ENCODE results near the gene OR2B3. TPM values are rescaled to one million over a fixed set of nuclear protein-coding genes. Genes with fewer than 3 reads are reported as not detected.
A peak's percentile ranks its signal among the peaks of the same experiment; 100 is the strongest.
"Not testable (repeated sequence)": the region's sequence is repeated elsewhere in the genome, so short reads cannot be mapped to it uniquely, and the experiment has no call there.

OR2B3 gene
- total RNA-seq, result not detected

- no peak for DNase-seq (ENCODE audit: low spot score)
These were observed at the start of gene OR2B3 for GRCh38 chr6:29087213-29087612. OR2B3 (minus strand) TSS chr6:29087313; CDS start chr6:29087248, 65 bp downstream.

- DNase-seq (ENCODE audit: low spot score), result no peak
These were observed 44.6 kb upstream of the OR2B3 start for GRCh38 chr6:29131691-29132090.

GRCh38 chr6:29130644-29131043 is 43.5 kb upstream of the OR2B3 start:
- DNase-seq (ENCODE audit: low spot score), result no peak

GRCh38 chr6:29129326-29130012 is 42.4 kb upstream of the OR2B3 start:
- DNase-seq (ENCODE audit: low spot score), result no peak

- not testable (repeated sequence) for DNase-seq (ENCODE audit: low spot score)
These were observed 27.9 kb upstream of the OR2B3 start for GRCh38 chr6:29114964-29115363.

- no peak for DNase-seq (ENCODE audit: low spot score)
These were observed 25.0 kb upstream of the OR2B3 start for GRCh38 chr6:29112135-29112534.

- DNase-seq (ENCODE audit: low spot score), result no peak
These were observed 20.6 kb upstream of the OR2B3 start, which contains the start of gene OR2J3 for GRCh38 chr6:29107758-29108157. OR2J3 (plus strand) TSS chr6:29108058; CDS start chr6:29111891, 3,833 bp downstream.

GRCh38 chr6:29099190-29099589 is 12.1 kb upstream of the OR2B3 start, which contains the start of gene OR2J1:
OR2J1 (plus strand) TSS chr6:29099490; CDS start chr6:29100943, 1,453 bp downstream.
- no peak for DNase-seq (ENCODE audit: low spot score)

GRCh38 chr6:29097803-29098202 is 10.7 kb upstream of the OR2B3 start:
- no peak for DNase-seq (ENCODE audit: low spot score)

GRCh38 chr6:29092957-29093356 is 5.8 kb upstream of the OR2B3 start:
- DNase-seq (ENCODE audit: low spot score), result peak; percentile 78

GRCh38 chr6:29082457-29082856 is 4.7 kb downstream of the OR2B3 start:
- no peak for DNase-seq (ENCODE audit: low spot score)

- no peak for DNase-seq (ENCODE audit: low spot score)
These were observed 5.8 kb downstream of the OR2B3 start for GRCh38 chr6:29081312-29081711.

- DNase-seq (ENCODE audit: low spot score), result no peak
These were observed 7.9 kb downstream of the OR2B3 start for GRCh38 chr6:29079203-29079602.

GRCh38 chr6:29071831-29072723 is 15.0 kb downstream of the OR2B3 start:
- DNase-seq (ENCODE audit: low spot score), result no peak

- no peak for DNase-seq (ENCODE audit: low spot score)
These were observed 35.4 kb downstream of the OR2B3 start for GRCh38 chr6:29051680-29052079.

GRCh38 chr6:29045075-29045474 is 42.0 kb downstream of the OR2B3 start, which contains the start of gene OR2W1:
OR2W1 (minus strand) TSS chr6:29045175; CDS start chr6:29045175, 0 bp downstream.
- no peak for DNase-seq (ENCODE audit: low spot score)

Other genes with a start within 250 kb of the OR2B3 start
- gene TRIM27, start 163.3 kb downstream of the OR2B3 start, total RNA-seq, result 42.4 TPM
- gene ZNF311, start 82.0 kb downstream of the OR2B3 start, total RNA-seq, result 2.8 TPM
- not detected for gene OR2W1, start 42.1 kb downstream of the OR2B3 start, total RNA-seq
- not detected for gene OR2J1, start 12.2 kb upstream of the OR2B3 start, total RNA-seq
- gene OR2J3, start 20.7 kb upstream of the OR2B3 start, total RNA-seq, result 0.06 TPM
- gene OR2J2, start 83.6 kb upstream of the OR2B3 start, total RNA-seq, result not detected
- 0.20 TPM for gene OR14J1, start 214.4 kb upstream of the OR2B3 start, total RNA-seq